ENCODE data around the gene BACE2.

DNA sequence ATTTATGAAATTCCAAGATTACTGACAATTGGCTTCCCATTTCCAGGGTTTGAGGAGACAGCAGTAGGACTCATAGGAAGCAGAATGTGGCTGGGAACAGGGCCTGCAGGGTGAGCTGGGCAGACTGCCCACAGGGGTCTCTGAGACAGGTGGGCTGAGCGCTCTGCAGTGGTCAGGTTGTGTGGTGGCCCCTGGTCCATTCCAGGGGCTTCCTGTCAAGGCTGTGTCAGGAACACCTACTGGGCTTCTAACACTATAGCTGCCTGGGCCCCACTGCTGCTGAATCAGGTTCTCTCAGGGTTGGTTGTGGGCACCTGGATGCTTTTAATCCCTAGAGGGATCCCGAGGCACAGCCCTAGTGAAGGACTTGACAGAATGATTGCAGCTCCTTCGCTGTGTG is 72.1 kb downstream of the BACE2 start:
- TF ChIP-seq RFX5 (IDR thresholded peaks at IDR 0.05; ENCODE audit: low read depth, low read length), result no peak
- TF ChIP-seq NFE2L2 (IDR thresholded peaks at IDR 0.05; ENCODE audit: low read depth, low read length), result no peak
- TF ChIP-seq, protein P1, sequence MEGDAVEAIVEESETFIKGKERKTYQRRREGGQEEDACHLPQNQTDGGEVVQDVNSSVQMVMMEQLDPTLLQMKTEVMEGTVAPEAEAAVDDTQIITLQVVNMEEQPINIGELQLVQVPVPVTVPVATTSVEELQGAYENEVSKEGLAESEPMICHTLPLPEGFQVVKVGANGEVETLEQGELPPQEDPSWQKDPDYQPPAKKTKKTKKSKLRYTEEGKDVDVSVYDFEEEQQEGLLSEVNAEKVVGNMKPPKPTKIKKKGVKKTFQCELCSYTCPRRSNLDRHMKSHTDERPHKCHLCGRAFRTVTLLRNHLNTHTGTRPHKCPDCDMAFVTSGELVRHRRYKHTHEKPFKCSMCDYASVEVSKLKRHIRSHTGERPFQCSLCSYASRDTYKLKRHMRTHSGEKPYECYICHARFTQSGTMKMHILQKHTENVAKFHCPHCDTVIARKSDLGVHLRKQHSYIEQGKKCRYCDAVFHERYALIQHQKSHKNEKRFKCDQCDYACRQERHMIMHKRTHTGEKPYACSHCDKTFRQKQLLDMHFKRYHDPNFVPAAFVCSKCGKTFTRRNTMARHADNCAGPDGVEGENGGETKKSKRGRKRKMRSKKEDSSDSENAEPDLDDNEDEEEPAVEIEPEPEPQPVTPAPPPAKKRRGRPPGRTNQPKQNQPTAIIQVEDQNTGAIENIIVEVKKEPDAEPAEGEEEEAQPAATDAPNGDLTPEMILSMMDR (conservative IDR thresholded peaks at IDR 0.05; ENCODE audit: low read depth, low read length), result no peak
- TF ChIP-seq CEBPB (IDR thresholded peaks at IDR 0.05; ENCODE audit: low read depth, low read length), result no peak
- TF ChIP-seq RAD21 (IDR thresholded peaks at IDR 0.05; ENCODE audit: low read length), result no peak
- TF ChIP-seq BHLHE40 (IDR thresholded peaks at IDR 0.05; ENCODE audit: low read depth, low read length), result no peak
- no peak for TF ChIP-seq MAZ (IDR thresholded peaks at IDR 0.05; ENCODE audit: borderline replicate concordance, low read depth, low read length)
- no peak for TF ChIP-seq CHD1 (IDR thresholded peaks at IDR 0.05; ENCODE audit: low read depth, low read length)
- no peak for TF ChIP-seq POLR2A (IDR thresholded peaks at IDR 0.05; ENCODE audit: low read depth, low read length)

Measured in IMR-90 (cell line).